HL-60 (cell line): ENCODE measurements around the gene ATP1B3.
"Not testable (repeated sequence)": the region's sequence is repeated elsewhere in the genome, so short reads cannot be mapped to it uniquely, and the experiment has no call there.

Experiments used
- DNase-seq, 2 experiments: peaks; one replicate each; pipeline ENCODE4 v3.0.0-alpha.2; 2010 to 2020; ENCODE audit warnings: low read depth in 1 of 2, low spot score in 1 of 2
- H3K27ac ChIP-seq: fragments of 250-450 bp; sonication (Bioruptor Pico); replicated peaks from 2 replicates; pipeline ENCODE4 v1.5.1; 2020; ENCODE audit warnings: mild to moderate bottlenecking, moderate library complexity
- H3K27me3 ChIP-seq: fragments of 250-450 bp; sonication (Bioruptor Pico); 2 replicates; pipeline ENCODE4 v1.5.1; 2021; ENCODE audit warnings: mild to moderate bottlenecking, moderate library complexity; ENCODE audit not compliant: insufficient read depth, poor library complexity, severe bottlenecking
- H3K4me3 ChIP-seq: replicated peaks from 2 replicates; pipeline ENCODE4 v1.5.1; 2011; ENCODE audit warnings: mild to moderate bottlenecking, control low read depth, low read length; ENCODE audit not compliant: insufficient read depth
- CTCF ChIP-seq: IDR thresholded peaks from one replicate; pipeline ENCODE4 v1.5.1; 2011; ENCODE audit warnings: low read length, control low read depth, inconsistent platforms; ENCODE audit not compliant: insufficient read depth
- GABPA ChIP-seq: IDR thresholded peaks from 2 replicates; pipeline ENCODE4 v1.6.1; 2012; ENCODE audit warnings: low read depth
- POLR2AphosphoS5 ChIP-seq: IDR thresholded peaks from 2 replicates; pipeline ENCODE4 v1.6.1; 2012; ENCODE audit warnings: low read depth
- REST ChIP-seq: IDR thresholded peaks from 2 replicates; pipeline ENCODE4 v1.6.1; 2012; ENCODE audit warnings: low read depth; ENCODE audit not compliant: insufficient replicate concordance
- SPI1 ChIP-seq: IDR thresholded peaks from 2 replicates; pipeline ENCODE4 v1.6.1; 2012; ENCODE audit warnings: low read depth, mild to moderate bottlenecking, borderline replicate concordance

The ATP1B3 gene

GRCh38 chr3:141969711-141970110 is 93.3 kb downstream of the ATP1B3 start:
- DNase-seq: no peak
- no peak for TF ChIP-seq GABPA
- no peak for TF ChIP-seq CTCF
- TF ChIP-seq POLR2AphosphoS5: no peak
- TF ChIP-seq REST: no peak
- no peak for TF ChIP-seq SPI1
- H3K4me3 ChIP-seq: no peak overlapping the region
- no peaks in the 10 kb centered on the region for H3K27me3 ChIP-seq
- H3K27ac ChIP-seq: no peak overlapping the region

- DNase-seq: no peak
- Histone ChIP-seq H3K27ac (no peak overlapping the region), H3K4me3 (no peak overlapping the region), H3K27me3 (no peaks in the 10 kb centered on the region)
- TF ChIP-seq SPI1 (no peak), CTCF (no peak), GABPA (no peak), REST (no peak), POLR2AphosphoS5 (no peak)
Observed at GRCh38 chr3:141971571-141971970, 95.1 kb downstream of the ATP1B3 start.

GRCh38 chr3:141972399-141972798 is 96.0 kb downstream of the ATP1B3 start:
- no peak for TF ChIP-seq POLR2AphosphoS5
- TF ChIP-seq GABPA: no peak
- no peak for TF ChIP-seq REST
- TF ChIP-seq SPI1: no peak
- TF ChIP-seq CTCF: no peak
- Histone ChIP-seq H3K27ac (no peak overlapping the region), H3K27me3 (no peaks in the 10 kb centered on the region), H3K4me3 (no peak overlapping the region)
- no peak for DNase-seq

GRCh38 chr3:141974777-141975176 is 98.3 kb downstream of the ATP1B3 start:
- not testable (repeated sequence) for H3K27ac ChIP-seq, H3K4me3 ChIP-seq, DNase-seq, H3K27me3 ChIP-seq
